Chondrocyte (in vitro differentiated cells): ENCODE results near the gene SAE1. TPM values are rescaled to one million over a fixed set of nuclear protein-coding genes. Genes with fewer than 3 reads are reported as not detected.

ENCODE experiments used
- DNase-seq: peaks from one replicate; pipeline ENCODE4 v3.0.0; 2021; ENCODE audit warnings: mixed read lengths, low spot score
- H3K27ac Mint-ChIP-seq: one replicate; pipeline ENCODE4 v1.8.0; 2021; ENCODE audit warnings: mild to moderate bottlenecking, moderate library complexity, mixed read lengths; ENCODE audit not compliant: unreplicated experiment
- H3K27me3 Mint-ChIP-seq: 2 replicates; pipeline ENCODE4 v1.8.0; 2021; ENCODE audit warnings: low read depth, mixed read lengths
- H3K36me3 Mint-ChIP-seq: 2 replicates; pipeline ENCODE4 v1.8.0; 2021; ENCODE audit warnings: low read depth, mixed read lengths
- H3K4me1 Mint-ChIP-seq: 2 replicates; pipeline ENCODE4 v1.8.0; 2021; ENCODE audit warnings: low read depth, mild to moderate bottlenecking, mixed read lengths
- H3K4me3 Mint-ChIP-seq: one replicate; pipeline ENCODE4 v1.8.0; 2021; ENCODE audit warnings: mild to moderate bottlenecking, moderate library complexity, mixed read lengths; ENCODE audit not compliant: unreplicated experiment
- H3K9me3 Mint-ChIP-seq: 2 replicates; pipeline ENCODE4 v1.8.0; 2021; ENCODE audit warnings: low read depth, mixed read lengths
- microRNA-seq: library from miRNA; unstranded; fragments of <30 nt; microRNA quantifications from one replicate; pipeline ENCODE4 v1.2.0, GENCODE V29; 2020; ENCODE audit warnings: borderline number of aligned reads
- total RNA-seq: library from RNA; stranded (reverse); gene quantifications from 3 replicates; pipeline ENCODE4 v1.2.1, GENCODE V29; 2021
- TF ChIP-seq, protein P1 (sequence below): fragments of 200-600 bp; sonication (generic); IDR thresholded peaks from 2 replicates; pipeline ENCODE4 v1.5.0; 2021; ENCODE audit warnings: antibody characterized with exemption, mild to moderate bottlenecking, moderate library complexity

Gene SAE1
- total RNA-seq, 1 donor from 2014 or later = 91.2 TPM

DNA sequence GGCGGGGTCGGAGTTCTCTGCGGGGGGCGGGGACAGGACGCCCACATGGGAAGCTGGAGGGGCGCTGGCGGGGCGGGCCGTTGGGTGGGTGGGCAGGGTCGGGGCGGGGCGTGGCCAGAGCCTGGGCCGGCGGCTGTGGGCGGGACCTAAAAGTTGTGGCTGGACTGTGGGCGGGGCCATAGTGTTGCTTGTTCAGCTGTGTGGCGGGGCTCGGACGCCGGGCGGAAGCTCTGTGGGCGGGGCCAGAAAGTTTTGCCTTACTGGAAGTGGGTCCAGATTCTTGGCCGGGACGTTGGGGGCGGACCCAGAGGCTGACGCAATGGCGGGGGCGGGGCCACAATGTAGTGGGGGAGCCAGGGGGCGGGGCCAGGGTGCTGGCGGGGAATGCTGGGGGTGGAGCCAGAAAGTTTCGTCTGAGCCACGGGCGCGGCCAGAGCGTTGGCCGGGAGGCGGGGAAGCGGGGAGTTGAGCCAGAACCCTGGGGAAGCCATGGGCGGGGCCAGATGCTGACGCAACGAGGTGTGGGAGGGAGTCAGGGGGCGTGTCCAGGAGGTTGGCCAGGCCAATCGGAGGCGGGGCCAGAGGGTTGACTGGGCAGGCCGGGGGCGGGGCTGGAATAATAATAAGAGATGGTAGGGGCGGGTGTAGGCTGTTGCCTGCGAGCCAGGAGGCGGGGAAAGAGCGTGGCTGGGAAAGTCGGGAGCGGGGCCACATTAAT, 126.2 kb downstream of the SAE1 start:
- Mint-ChIP-seq H3K27me3 (no peaks in the 10 kb centered on the region), H3K27ac (peak overlapping the region; percentile 99), H3K36me3 (peaks cover 28% of the 10 kb centered on the region), H3K9me3 (no peaks in the 10 kb centered on the region), H3K4me3 (peak overlapping the region; percentile 94), H3K4me1 (peaks cover 57% of the 10 kb centered on the region)
- peak; percentile 100 for DNase-seq
- TF ChIP-seq, protein P1, sequence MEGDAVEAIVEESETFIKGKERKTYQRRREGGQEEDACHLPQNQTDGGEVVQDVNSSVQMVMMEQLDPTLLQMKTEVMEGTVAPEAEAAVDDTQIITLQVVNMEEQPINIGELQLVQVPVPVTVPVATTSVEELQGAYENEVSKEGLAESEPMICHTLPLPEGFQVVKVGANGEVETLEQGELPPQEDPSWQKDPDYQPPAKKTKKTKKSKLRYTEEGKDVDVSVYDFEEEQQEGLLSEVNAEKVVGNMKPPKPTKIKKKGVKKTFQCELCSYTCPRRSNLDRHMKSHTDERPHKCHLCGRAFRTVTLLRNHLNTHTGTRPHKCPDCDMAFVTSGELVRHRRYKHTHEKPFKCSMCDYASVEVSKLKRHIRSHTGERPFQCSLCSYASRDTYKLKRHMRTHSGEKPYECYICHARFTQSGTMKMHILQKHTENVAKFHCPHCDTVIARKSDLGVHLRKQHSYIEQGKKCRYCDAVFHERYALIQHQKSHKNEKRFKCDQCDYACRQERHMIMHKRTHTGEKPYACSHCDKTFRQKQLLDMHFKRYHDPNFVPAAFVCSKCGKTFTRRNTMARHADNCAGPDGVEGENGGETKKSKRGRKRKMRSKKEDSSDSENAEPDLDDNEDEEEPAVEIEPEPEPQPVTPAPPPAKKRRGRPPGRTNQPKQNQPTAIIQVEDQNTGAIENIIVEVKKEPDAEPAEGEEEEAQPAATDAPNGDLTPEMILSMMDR = no peak

- H3K4me1 Mint-ChIP-seq = peaks cover 56% of the 10 kb centered on the region
- H3K4me3 Mint-ChIP-seq = peak overlapping the region; percentile 94
- peak overlapping the region; percentile 99 for H3K27ac Mint-ChIP-seq
- no peak for DNase-seq
- TF ChIP-seq, protein P1 = no peak
- H3K36me3 Mint-ChIP-seq = peaks cover 31% of the 10 kb centered on the region
- no peaks in the 10 kb centered on the region for H3K27me3 Mint-ChIP-seq
- H3K9me3 Mint-ChIP-seq = no peaks in the 10 kb centered on the region
Observed at GRCh38 chr19:47257411-47258169, 127.0 kb downstream of the SAE1 start.

GRCh38 chr19:47258434-47258833, 127.8 kb downstream of the SAE1 start:
- peaks cover 51% of the 10 kb centered on the region for H3K4me1 Mint-ChIP-seq
- H3K9me3 Mint-ChIP-seq = no peaks in the 10 kb centered on the region
- H3K27ac Mint-ChIP-seq = peak overlapping the region; percentile 99
- DNase-seq = no peak
- H3K4me3 Mint-ChIP-seq = peak overlapping the region; percentile 94
- TF ChIP-seq, protein P1 = no peak
- no peaks in the 10 kb centered on the region for H3K27me3 Mint-ChIP-seq
- peaks cover 32% of the 10 kb centered on the region for H3K36me3 Mint-ChIP-seq

- Mint-ChIP-seq H3K36me3 (peaks cover 32% of the 10 kb centered on the region), H3K4me3 (peak overlapping the region; percentile 94), H3K27me3 (no peaks in the 10 kb centered on the region), H3K27ac (peak overlapping the region; percentile 99), H3K9me3 (no peaks in the 10 kb centered on the region), H3K4me1 (peaks cover 46% of the 10 kb centered on the region)
- DNase-seq = no peak
- TF ChIP-seq, protein P1 = no peak
Observed at GRCh38 chr19:47258895-47259555, 128.4 kb downstream of the SAE1 start.

Small RNAs within 50 kb of the gene (microRNA-seq; reads per million reads assigned to microRNA genes)
- gene MIR3190 (not detected), gene MIR3191 (not detected)

Other genes starting within 250 kb of the SAE1 start
- 1.0 to 1.8 TPM (median 1.7 TPM) in 3 replicates for gene NPAS1, start 111.0 kb upstream of the SAE1 start, total RNA-seq
- gene TMEM160, start 82.2 kb upstream of the SAE1 start, total RNA-seq = 35.8 to 37.6 TPM (median 37.3 TPM) in 3 replicates
- gene ZC3H4, start 17.1 kb upstream of the SAE1 start, total RNA-seq = 43.5 to 54.2 TPM (median 46.2 TPM) in 3 replicates
- 12.6 to 16.1 TPM (median 15.2 TPM) in 3 replicates for gene BBC3, start 100.4 kb downstream of the SAE1 start, total RNA-seq
- gene CCDC9, start 125.7 kb downstream of the SAE1 start, total RNA-seq = 41.3 to 62.4 TPM (median 59.4 TPM) in 3 replicates
- gene INAFM1, start 144.1 kb downstream of the SAE1 start, total RNA-seq = 25.6 to 31.1 TPM (median 28.8 TPM) in 3 replicates
- gene C5AR1, start 179.0 kb downstream of the SAE1 start, total RNA-seq = 2.9 to 4.3 TPM (median 3.7 TPM) in 3 replicates
- 0.07 to 0.34 TPM in 2 of 3 replicates, not detected in the other for gene C5AR2, start 201.3 kb downstream of the SAE1 start, total RNA-seq
- 13.5 to 15.6 TPM (median 15.2 TPM) in 3 replicates for gene DHX34, start 218.5 kb downstream of the SAE1 start, total RNA-seq